NOMO-1 (cell line): Measurements from ENCODE around the gene SIK3.

ENCODE experiments used
- DNase-seq, 2 experiments: peaks; one replicate each; lab custom pipeline; 2025; ENCODE audit not compliant: unreplicated experiment in 2 of 2; lab: John Stamatoyannopoulos, UW

SIK3 gene

DNA sequence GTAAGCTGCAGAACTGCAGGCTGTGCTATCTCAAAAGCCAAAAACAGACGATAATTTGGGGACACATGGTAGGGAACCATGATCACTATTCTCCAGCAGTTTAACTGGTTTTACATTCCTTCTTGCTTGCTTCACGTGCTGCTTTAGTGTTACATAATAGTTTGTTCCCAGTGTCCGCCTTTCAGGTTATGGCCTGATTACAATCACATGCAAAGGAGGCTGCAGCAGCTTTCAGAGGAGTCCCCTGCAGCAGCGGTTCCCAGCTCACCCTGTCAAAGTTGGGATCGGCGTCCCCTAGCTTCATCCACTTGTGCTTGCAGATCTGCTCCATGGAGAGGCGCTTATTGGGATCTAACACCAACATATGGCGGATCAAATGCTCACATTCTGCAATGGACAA, 221.6 kb downstream of the SIK3 start:
- DNase-seq: no peak

DNA sequence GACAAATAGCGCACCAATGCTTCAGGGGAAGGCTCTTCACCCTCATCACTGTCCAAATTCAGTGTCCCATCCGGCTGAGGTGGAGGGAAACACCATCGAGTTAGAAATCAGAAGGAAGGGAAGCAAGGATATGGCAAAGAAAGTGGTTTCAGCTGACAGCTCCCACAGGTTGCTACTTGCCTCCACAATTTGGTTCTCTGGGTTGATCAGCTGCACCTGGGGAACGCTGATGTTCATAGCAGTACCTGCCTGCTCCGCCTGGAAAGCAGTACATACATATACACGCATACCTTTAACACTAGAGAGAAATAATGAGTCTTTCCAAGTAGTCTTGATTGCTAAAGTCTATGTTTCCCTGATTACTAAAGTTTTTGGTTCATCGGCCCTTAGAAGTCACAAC, 223.0 kb downstream of the SIK3 start:
- DNase-seq: no peak

DNA sequence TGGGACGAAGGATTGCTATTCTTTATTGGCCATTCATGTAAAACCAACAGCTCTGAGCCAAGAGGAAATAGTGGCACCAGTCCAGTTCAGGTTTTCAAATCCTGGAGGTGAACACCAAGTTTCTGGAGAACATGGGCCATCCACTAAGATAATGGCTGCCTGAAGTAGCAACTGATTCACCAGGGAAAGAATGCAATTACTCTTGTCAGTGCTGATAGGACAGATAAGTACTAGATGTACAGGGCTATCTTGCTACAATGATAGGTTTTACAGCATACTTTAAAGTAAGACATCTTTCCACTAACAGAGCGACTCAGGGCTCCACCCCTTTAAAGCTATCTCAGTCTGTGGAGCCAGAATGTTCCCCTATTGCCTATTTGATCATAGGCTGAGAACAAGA, 224.0 kb downstream of the SIK3 start:
- DNase-seq: no peak

GRCh38 chr11:116873381-116873780, 224.8 kb downstream of the SIK3 start:
- no peak for DNase-seq

- DNase-seq: no peak
Measured at GRCh38 chr11:116871248-116871647, 227.0 kb downstream of the SIK3 start.

GRCh38 chr11:116870054-116870453, 228.2 kb downstream of the SIK3 start:
- no peak for DNase-seq

DNA sequence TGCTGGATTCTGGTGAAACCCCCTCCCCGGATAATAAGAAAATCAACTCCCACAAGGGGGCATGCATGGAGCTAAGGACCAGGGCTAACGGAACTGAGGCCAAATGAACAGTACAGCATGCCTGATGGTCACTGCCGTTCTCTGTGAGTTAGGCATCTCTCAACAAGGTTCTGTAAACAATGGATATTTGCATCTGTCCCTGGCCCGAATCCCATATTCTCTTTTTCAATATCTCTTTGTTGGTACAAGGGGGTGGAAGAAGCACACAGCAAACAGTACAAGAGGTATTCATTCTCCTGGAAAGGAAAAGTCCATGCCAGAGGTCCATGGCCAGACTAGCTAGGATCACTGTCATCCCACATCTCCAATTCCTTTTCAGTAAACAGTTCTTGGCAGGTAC, 228.6 kb downstream of the SIK3 start:
- DNase-seq: no peak

- no peak for DNase-seq
Measured at GRCh38 chr11:116868066-116868465, 230.2 kb downstream of the SIK3 start.

- no peak for DNase-seq
Measured at GRCh38 chr11:116867619-116868018, 230.6 kb downstream of the SIK3 start.

DNA sequence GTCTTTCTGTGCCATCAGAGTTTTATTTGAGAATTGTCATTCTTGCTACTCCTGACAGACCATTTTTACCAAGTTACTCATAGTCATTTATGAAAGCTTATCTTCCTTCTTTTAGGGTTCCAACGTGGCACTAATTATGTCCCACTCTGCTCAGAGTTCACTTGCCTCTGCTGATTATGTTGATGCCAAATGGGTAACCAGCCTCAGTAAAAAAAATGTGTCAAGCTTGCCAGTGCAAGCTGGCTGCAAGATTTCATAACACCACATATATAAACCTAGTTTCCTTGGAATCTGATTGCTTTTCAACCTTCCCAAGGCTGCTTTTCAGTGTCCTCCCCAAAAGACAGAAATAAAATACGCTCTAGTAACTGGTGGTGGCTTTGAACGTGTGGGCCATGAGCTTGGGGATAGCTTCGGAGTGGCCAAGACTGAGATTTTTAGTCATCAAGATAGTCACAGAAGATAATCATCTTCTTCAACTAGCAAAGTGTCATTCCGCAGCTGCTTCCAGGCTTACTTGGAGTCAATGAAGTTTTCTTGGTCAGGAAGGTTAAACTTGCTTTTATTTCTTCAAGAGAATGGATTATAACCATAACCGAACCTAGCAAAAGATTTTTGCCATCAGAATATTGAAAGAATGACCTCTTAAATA, 231.3 kb downstream of the SIK3 start:
- no peak for DNase-seq

DNA sequence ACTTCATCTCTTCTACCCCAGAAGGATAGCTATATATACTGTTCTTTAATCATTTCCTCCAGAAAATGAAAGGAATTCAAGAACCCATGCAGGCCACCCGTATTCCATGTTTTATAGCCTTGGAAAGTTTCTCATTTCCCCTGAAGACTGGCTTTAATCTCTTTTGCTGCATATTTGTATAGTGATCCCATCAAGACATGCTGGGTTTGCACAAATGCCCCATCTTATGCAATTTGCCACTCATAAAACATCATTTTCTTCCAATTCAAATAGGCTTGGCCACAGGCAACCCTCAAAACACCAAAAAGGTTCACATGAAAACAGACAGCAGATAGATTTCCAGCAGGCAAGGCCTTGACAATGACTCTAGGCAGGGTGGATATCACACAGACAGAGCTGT, 232.5 kb downstream of the SIK3 start:
- no peak for DNase-seq

DNA sequence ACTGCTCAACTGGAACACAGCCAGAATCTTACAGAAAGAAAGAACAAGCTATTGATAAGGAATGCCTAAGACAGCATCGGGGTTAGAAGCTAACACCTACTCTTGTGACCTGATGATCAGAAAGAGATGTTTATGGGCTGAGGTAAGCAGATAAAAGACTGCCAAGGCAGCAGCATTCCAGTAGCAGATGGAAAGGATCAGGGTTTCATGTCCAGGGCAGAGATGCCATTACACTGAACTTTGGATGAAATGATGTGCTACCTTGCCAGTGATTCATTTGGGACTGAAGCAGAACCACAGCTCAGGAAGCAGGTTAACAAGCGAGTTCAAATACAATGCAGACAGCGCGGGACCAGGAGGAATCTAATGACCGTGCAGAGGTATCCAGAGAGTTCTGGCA, 233.7 kb downstream of the SIK3 start:
- no peak for DNase-seq

GRCh38 chr11:116862951-116863350, 235.3 kb downstream of the SIK3 start:
- DNase-seq: no peak

GRCh38 chr11:116862185-116862584, 236.0 kb downstream of the SIK3 start:
- no peak for DNase-seq

DNA sequence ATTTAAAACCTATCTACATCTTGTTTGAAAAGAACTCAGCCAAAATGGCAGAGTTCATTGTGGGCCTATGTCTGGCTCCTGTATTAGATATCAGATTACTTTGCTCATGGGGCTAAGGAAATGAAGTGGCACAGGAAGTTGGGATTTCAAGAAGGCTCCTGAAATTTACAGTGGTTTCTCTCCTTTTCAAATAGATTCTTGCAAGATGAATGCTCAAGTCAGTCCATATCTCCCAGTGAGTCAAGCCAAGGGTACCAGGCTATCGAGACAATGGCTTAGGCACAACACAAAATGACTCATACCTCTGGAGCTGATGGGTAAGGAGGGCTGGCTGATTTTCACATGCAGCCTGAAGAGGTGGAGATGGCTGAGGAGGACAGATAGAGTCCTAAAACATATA, 236.7 kb downstream of the SIK3 start:
- DNase-seq: no peak

DNA sequence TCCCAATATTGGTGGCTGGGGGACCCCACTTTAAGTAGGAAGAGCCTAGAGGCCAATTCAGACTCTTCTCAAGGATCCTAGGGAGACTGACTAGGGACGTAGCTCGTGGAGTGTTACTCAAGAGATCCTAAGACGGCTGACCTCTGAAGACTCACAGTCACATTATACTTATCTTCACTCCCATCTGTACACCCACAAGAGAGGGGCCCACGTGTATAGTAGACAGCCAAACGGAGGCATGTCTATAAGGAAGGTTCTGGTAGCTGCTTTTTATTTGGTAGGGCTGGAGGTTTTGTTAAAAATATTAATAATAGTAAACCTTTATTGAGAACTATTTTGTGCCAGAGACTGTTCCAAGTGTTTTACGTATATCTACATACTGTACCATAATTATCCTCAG, 237.9 kb downstream of the SIK3 start:
- DNase-seq: no peak

DNA sequence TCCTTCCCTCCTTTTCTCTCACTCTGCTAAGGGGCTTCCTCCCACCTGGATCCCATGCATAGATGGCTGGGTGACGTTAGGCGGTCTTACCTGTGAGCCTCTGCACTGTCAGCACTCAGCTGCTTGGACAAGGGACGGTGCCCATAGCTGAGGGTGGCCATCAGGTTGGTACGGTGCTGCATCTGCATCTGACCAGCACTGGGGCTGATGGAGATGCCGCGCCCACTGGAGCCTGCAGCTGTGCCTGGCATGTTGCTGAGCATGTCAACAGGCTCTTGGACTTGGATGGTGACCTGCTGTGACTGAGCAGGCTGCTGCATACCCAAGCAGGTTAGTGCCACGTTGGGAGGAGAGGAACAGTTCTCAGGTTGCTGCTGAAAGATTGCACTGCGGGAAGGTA, 239.1 kb downstream of the SIK3 start:
- DNase-seq: no peak

DNA sequence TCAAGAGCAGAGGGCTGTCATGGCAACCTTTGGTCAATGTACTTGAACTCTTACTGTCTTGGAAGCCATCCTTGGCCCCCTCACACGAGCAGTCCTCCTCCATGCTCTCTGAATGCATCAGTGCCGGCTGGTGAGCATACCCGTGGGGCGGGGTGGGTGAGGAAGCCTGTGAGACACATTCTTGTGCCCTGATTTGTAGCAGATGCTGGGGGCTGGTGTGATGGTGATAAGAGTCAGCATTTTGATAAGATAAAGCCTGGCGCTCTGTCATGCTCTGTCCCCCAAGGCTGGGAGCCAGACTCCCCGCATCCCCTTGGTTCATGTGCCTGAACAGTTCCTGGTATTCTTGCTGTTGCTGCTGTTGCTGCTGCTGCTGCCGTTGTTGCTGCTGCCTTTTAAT, 240.3 kb downstream of the SIK3 start:
- no peak for DNase-seq

GRCh38 chr11:116857316-116857715, 240.9 kb downstream of the SIK3 start:
- DNase-seq: no peak

DNA sequence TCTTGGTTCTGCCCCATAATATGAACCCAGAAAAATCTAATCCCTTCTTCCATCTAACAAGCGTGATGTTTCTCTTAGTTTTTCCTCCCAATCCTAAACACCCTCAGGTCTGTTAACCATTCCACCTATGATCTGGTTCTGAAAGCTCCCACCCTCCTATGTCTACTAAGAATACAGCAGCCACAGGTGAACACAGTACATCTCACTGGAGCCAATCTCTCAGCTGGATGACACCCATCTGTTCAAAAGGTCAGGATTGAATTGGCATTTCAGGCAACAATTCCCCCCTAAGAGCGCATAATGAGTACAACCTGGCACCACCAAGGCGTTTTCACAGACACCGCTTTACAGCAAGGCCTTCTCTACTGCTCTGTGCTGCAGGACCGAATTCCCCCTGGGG, 241.8 kb downstream of the SIK3 start:
- DNase-seq: no peak

- no peak for DNase-seq
Measured at GRCh38 chr11:116855413-116855812, 242.8 kb downstream of the SIK3 start.

DNA sequence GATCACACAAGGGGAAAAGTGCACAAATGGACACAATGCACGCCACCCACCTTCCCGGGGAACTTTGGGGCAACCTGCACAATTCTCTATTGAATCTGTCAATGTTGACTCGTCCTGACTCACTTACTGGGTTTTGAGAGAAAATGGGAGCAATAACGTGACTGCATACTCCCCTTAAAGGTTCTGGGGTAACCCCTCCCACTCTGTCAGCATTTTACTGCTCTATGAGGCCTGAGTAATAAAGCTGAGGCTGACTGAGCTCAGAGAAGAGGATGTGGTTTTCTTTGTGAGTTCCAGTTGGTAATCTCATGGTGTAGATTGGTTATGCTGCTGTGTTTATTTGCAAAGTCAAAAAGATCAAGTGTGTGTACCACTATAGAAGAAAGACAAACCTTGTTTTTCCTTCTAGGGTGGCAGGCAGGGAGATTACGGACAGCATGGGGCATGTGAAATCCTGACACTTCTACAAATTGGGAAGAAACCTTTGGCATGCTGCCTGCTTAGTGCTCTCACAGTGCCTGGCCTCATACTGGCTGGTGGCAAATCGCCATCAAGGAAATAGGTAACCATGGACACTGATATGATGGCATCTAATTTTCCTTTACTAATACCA, 244.7 kb downstream of the SIK3 start:
- peak; percentile 85 to 95 for DNase-seq
